Ectodermal cell (in vitro differentiated cells): ENCODE measurements around the gene ZFHX3. TPM values are rescaled to one million over a fixed set of nuclear protein-coding genes. Genes with fewer than 3 reads are reported as not detected.

Experiments
- H3K27ac ChIP-seq: 2 replicates; pipeline ENCODE4 v1.7.0; 2013; ENCODE audit warnings: mild to moderate bottlenecking, low read depth, low read length; ENCODE audit not compliant: insufficient read depth, poor library complexity, severe bottlenecking
- H3K27me3 ChIP-seq: 2 replicates; pipeline ENCODE4 v1.7.0; 2013; ENCODE audit warnings: mild to moderate bottlenecking, low read length; ENCODE audit not compliant: insufficient read depth, control insufficient read depth, poor library complexity, severe bottlenecking
- H3K36me3 ChIP-seq: one replicate; pipeline ENCODE4 v1.7.0; 2013; ENCODE audit warnings: low read length; ENCODE audit not compliant: control insufficient read depth, insufficient read depth
- H3K4me1 ChIP-seq: one replicate; pipeline ENCODE4 v1.7.0; 2013; ENCODE audit warnings: low read length; ENCODE audit not compliant: control insufficient read depth, insufficient read depth
- H3K4me3 ChIP-seq: 2 replicates; pipeline ENCODE4 v1.7.0; 2013; ENCODE audit warnings: low read depth, low read length, control low read depth; ENCODE audit not compliant: insufficient read depth
- H3K9me3 ChIP-seq: 2 replicates; pipeline ENCODE4 v1.7.0; 2013; ENCODE audit warnings: mild to moderate bottlenecking, low read length, moderate library complexity; ENCODE audit not compliant: control insufficient read depth
- WGBS, 2 experiments: methylation state at CpG; one replicate each; pipeline ENCODE4 v1.1.7; 2013; ENCODE audit warnings: missing lambda C conversion rate in 2 of 2; 5-methylcytosine and 5-hydroxymethylcytosine counted together
- polyA plus RNA-seq, 4 experiments: library from polyadenylated mRNA; stranded (reverse); fragments of 50-300 nt; gene quantifications; one replicate each; pipeline ENCODE4 v1.2.3, GENCODE V29; 2013

The ZFHX3 gene, protein sequence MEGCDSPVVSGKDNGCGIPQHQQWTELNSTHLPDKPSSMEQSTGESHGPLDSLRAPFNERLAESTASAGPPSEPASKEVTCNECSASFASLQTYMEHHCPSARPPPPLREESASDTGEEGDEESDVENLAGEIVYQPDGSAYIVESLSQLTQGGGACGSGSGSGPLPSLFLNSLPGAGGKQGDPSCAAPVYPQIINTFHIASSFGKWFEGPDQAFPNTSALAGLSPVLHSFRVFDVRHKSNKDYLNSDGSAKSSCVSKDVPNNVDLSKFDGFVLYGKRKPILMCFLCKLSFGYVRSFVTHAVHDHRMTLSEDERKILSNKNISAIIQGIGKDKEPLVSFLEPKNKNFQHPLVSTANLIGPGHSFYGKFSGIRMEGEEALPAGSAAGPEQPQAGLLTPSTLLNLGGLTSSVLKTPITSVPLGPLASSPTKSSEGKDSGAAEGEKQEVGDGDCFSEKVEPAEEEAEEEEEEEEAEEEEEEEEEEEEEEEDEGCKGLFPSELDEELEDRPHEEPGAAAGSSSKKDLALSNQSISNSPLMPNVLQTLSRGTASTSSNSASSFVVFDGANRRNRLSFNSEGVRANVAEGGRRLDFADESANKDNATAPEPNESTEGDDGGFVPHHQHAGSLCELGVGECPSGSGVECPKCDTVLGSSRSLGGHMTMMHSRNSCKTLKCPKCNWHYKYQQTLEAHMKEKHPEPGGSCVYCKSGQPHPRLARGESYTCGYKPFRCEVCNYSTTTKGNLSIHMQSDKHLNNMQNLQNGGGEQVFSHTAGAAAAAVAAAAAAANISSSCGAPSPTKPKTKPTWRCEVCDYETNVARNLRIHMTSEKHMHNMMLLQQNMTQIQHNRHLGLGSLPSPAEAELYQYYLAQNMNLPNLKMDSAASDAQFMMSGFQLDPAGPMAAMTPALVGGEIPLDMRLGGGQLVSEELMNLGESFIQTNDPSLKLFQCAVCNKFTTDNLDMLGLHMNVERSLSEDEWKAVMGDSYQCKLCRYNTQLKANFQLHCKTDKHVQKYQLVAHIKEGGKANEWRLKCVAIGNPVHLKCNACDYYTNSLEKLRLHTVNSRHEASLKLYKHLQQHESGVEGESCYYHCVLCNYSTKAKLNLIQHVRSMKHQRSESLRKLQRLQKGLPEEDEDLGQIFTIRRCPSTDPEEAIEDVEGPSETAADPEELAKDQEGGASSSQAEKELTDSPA (N-terminal part only)
- polyA plus RNA-seq (2013, experiment 1 of 4), result 3.7 TPM
- polyA plus RNA-seq (2013, experiment 2 of 4), result 5.3 TPM
- polyA plus RNA-seq (2013, experiment 3 of 4), result 3.8 TPM
- polyA plus RNA-seq (2013, experiment 4 of 4), result 5.5 TPM

- WGBS, 2 experiments, result 1% methylated on average over 64 of the region's 64 CpGs
- Histone ChIP-seq H3K9me3 (no peaks in the 10 kb centered on the region), H3K36me3 (no peaks in the 10 kb centered on the region), H3K27ac (peak within 1 kb of the TSS; percentile 65), H3K4me3 (peak within 1 kb of the TSS; percentile 42), H3K4me1 (peaks cover 68% of the 10 kb centered on the region), H3K27me3 (peaks cover 98% of the 10 kb centered on the region)
These were observed at the start of gene ZFHX3 for GRCh38 chr16:73047536-73048291. Gene ZFHX3 (minus strand): TSS chr16:73048128. CDS start chr16:72960145, 87,983 bp downstream.

GRCh38 chr16:73096510-73096909, 48.6 kb upstream of the ZFHX3 start:
- no peaks in the 10 kb centered on the region for H3K4me1 ChIP-seq
- no peaks in the 10 kb centered on the region for H3K36me3 ChIP-seq
- no peak overlapping the region for H3K4me3 ChIP-seq
- 91 to 94% methylated on average over 3 of the region's 3 CpGs for WGBS, 2 experiments
- H3K27me3 ChIP-seq, result no peaks in the 10 kb centered on the region
- no peaks in the 10 kb centered on the region for H3K9me3 ChIP-seq
- no peak overlapping the region for H3K27ac ChIP-seq

GRCh38 chr16:73095885-73096421, 48.0 kb upstream of the ZFHX3 start:
- H3K4me3 ChIP-seq, result no peak overlapping the region
- H3K9me3 ChIP-seq, result no peaks in the 10 kb centered on the region
- H3K27ac ChIP-seq, result no peak overlapping the region
- no peaks in the 10 kb centered on the region for H3K27me3 ChIP-seq
- H3K36me3 ChIP-seq, result no peaks in the 10 kb centered on the region
- no peaks in the 10 kb centered on the region for H3K4me1 ChIP-seq
- 75 to 78% methylated on average over 9 of the region's 9 CpGs for WGBS, 2 experiments

- Histone ChIP-seq H3K9me3 (no peaks in the 10 kb centered on the region), H3K27ac (no peak overlapping the region), H3K36me3 (no peaks in the 10 kb centered on the region), H3K4me1 (no peaks in the 10 kb centered on the region), H3K27me3 (no peaks in the 10 kb centered on the region), H3K4me3 (no peak overlapping the region)
- 91 to 98% methylated on average over 6 of the region's 6 CpGs for WGBS, 2 experiments
These were observed 47.4 kb upstream of the ZFHX3 start for GRCh38 chr16:73095142-73095820.

DNA sequence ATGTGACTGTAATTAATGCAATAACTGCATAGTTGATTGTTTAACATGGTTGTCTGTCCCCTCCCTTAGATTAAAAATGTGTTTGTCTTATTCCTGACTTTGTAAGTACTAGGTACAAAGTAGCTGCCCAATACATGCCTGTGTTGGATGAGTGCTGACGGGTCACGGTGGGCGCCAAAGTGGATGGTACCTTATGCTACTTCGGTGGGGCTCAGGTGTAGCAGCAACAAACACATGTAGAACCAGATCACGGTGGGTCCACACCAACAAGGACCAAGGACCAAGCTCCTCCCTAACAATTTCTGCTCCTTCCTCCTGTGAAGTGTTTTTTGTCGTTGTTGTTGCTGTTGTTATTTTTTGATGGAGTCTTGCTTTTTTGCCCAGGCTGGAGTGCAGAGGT, 46.4 kb upstream of the ZFHX3 start:
- Histone ChIP-seq H3K27me3 (no peaks in the 10 kb centered on the region), H3K9me3 (no peaks in the 10 kb centered on the region)
- WGBS, 2 experiments, result 91 to 95% methylated on average over 6 of the region's 6 CpGs

DNA sequence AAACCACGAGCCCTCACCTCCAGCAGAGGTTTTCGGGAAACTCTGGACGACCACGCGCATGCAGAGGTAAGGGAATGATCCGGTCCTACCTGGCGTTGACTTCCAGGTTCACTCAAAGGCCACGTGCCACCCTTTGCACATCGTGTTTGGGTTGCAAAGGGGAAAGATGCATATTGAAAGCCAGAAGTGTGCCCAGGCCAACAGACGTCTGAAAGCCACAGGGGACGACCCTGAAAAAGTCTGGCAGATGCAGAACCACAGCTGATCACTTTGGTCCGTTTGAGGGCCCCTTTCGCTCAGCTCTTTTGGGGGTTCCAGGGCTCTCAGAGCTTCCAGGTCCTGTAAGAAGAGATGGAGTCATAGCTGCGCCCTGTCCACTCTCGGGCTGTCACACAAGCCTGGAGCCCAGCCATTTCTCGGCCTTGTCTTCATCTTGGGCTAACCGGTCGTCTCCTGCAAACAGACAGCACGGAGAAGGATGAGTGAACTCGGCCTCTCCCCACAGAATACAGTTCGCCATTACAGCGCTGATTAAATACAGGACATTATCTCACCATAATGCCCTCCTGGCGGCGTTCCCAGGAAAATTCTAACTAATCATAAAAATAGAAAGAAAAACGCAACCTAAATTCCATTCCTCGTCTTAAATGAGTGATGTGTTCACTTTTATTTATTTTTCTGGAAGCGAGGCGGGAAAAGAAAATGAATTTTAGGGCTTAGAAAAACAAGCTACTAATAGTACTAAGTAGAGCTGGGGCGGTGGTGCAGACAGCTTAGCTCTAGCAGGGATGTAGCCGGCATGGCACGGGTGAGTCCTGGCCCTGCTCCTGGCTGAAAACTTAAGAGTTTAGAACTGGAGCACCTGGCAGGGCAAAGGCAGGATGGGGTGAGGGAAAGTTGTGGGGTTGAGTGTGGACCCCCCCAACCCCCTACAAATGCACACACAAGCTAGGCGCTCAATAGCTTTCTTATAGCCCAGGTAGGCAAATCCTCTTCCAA, 45.5 kb upstream of the ZFHX3 start:
- WGBS, 2 experiments, result 95 to 97% methylated on average over 32 of the region's 32 CpGs
- Histone ChIP-seq H3K4me3 (no peak overlapping the region), H3K27ac (no peak overlapping the region), H3K9me3 (no peaks in the 10 kb centered on the region), H3K36me3 (no peaks in the 10 kb centered on the region), H3K27me3 (no peaks in the 10 kb centered on the region), H3K4me1 (no peaks in the 10 kb centered on the region)

More for the DNA sequence above, 46.4 kb upstream of the ZFHX3 start:
- H3K4me1 ChIP-seq, result no peaks in the 10 kb centered on the region
- no peak overlapping the region for H3K4me3 ChIP-seq
- H3K27ac ChIP-seq, result no peak overlapping the region
- no peaks in the 10 kb centered on the region for H3K36me3 ChIP-seq

DNA sequence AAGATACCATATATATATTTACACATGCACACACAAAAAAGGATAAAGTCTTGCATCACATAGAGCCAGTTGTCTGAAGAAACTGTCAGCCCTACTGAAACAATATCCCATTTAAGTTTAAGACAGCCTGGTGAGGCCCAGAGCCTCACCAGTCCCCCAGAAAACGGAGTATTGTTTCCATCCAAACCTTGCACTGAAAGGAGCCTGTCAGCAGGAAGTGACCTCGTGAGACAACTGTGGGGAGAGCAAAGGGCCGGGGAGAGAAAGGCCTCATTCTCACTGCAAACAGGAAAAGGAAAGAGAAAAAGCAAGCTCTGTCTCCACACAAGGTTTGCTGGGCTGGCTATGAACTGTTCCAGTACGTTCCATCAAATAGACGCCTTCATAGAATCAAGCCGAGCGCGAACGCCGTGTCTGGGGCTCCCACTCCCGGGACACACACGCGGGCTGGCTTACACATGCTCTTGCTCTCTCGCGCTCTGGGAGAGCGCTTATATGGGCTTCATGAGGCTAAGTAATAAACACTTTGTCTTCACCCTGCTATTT, 44.4 kb upstream of the ZFHX3 start:
- Histone ChIP-seq H3K4me1 (no peaks in the 10 kb centered on the region), H3K4me3 (no peak overlapping the region), H3K36me3 (no peaks in the 10 kb centered on the region), H3K9me3 (no peaks in the 10 kb centered on the region), H3K27ac (no peak overlapping the region), H3K27me3 (no peaks in the 10 kb centered on the region)
- WGBS, 2 experiments, result 84 to 86% methylated on average over 16 of the region's 16 CpGs

DNA sequence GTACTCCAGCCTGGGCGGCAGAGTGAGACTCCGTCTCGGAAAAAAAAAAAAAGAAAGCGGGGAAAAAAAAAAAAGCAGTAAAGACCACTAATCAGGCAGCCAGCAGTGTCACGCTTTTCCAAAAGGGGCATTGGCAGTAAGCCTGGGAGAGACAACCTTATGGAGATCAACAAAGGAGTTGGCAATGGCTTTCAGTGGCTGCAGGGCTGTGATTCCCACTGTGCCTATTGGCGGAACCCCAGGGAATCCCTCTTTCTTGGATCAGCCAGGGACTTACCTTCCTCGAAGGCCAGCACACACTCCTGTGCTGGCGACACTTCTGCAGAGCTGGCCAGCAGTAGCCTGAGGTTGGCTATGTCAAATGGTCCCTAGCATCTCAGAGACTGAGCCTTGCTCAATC, 43.2 kb upstream of the ZFHX3 start:
- WGBS, 2 experiments, result 88% methylated on average over 8 of the region's 8 CpGs
- Histone ChIP-seq H3K27me3 (no peaks in the 10 kb centered on the region), H3K4me3 (no peak overlapping the region), H3K4me1 (no peaks in the 10 kb centered on the region), H3K27ac (no peak overlapping the region), H3K9me3 (no peaks in the 10 kb centered on the region), H3K36me3 (no peaks in the 10 kb centered on the region)
